ENCODE results near the gene PLCG2. TPM values are rescaled to one million over a fixed set of nuclear protein-coding genes. Genes with fewer than 3 reads are reported as not detected.

The PLCG2 gene
- total and polyA plus RNA-seq, 7 donors, result 1.6 to 24.8 (median 3.6) TPM

DNA sequence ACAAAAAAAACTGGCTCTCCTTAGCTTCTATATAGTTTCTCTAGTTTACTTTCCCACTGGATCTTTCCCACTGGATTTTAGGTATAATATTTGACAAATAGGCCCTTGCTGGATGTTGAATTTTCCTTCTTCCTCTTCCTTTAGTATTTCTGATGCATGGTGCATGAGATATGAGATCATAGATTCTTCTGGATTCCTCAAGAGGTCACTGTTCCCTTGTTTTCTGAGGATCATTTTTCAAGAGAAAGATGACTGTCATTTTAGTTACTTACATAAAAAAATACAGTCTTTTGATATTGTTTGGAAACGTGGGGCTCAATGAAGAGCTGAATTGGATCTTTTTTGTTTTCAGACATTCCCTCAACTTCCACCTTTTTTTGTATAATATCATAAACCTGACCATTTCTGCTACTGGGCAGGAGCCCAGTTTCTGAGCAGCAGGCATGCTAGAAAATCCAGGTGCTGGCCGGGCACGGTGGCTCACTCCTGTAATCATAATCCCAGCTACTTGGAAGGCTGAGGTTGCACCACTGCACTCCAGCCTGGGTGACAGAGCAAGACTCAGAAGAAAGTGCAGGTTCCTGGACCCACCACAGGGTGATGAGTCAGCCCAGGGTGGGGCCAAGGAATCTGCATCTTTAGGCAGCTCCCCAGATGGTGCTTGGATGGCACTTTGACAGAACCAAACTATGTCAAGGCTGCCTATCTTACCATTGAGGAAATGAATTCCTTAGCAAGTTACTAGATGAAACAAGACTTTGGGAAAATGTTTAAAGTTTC, 161.9 kb downstream of the PLCG2 start:
- Histone ChIP-seq H3K4me3 (no peak overlapping the region), H3K9me3 (no peaks in the 10 kb centered on the region), H3K27me3 (no peaks in the 10 kb centered on the region), H3K4me1 (peaks cover 0 to 11% (median 5%) of the 10 kb centered on the region in 4 donors), H3K27ac (no peak overlapping the region), H3K36me3 (no peaks in the 10 kb centered on the region)
- TF ChIP-seq EP300 (IDR thresholded peaks at IDR 0.05) (no peak), POLR2A (IDR thresholded peaks at IDR 0.05) (no peak), POLR2AphosphoS5 (IDR thresholded peaks at IDR 0.05) (no peak)
- TF ChIP-seq, protein P1, sequence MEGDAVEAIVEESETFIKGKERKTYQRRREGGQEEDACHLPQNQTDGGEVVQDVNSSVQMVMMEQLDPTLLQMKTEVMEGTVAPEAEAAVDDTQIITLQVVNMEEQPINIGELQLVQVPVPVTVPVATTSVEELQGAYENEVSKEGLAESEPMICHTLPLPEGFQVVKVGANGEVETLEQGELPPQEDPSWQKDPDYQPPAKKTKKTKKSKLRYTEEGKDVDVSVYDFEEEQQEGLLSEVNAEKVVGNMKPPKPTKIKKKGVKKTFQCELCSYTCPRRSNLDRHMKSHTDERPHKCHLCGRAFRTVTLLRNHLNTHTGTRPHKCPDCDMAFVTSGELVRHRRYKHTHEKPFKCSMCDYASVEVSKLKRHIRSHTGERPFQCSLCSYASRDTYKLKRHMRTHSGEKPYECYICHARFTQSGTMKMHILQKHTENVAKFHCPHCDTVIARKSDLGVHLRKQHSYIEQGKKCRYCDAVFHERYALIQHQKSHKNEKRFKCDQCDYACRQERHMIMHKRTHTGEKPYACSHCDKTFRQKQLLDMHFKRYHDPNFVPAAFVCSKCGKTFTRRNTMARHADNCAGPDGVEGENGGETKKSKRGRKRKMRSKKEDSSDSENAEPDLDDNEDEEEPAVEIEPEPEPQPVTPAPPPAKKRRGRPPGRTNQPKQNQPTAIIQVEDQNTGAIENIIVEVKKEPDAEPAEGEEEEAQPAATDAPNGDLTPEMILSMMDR (IDR thresholded peaks at IDR 0.05), result peak in 3 of 4 experiments; percentile 24 to 40 (median 35)
- 27 to 62% methylated on average over 3 of the region's 3 CpGs for WGBS, 2 donors
- intact Hi-C loops (cut with DNase I), result loop anchor here (2.0 kb wide), 1 partner anchor 290 kb away; no protein-coding TSS in a partner anchor
- DNase-seq, result no peak

DNA sequence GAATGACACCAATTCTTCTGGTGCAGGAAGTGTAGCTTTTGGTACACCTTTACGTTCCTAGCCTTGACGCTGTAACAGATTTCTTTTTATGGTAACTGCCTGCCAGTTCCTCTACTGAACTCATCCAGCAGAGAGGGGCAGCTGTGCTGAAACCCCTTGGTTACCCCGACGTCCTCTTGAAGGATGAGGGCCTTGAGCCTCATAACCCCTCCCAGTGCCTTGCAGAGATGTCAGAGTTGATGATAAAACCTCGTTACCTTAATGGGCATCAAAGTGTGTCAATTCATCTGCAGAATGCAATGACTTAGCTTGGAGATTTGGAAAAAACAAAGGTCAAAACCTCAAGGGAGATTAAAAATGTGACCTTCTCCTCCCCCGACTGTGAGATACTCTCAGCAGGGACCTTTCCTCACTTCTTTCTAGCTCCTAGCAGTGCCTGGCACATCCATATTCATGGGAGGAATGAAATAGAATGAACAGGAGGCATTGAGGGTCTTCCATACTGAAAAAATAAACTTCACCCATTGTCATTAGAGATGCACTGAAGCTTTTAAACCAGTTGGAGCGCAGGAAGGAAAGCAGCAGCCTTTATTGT, 163.0 kb downstream of the PLCG2 start:
- intact Hi-C loops (cut with DNase I), result no loop called here
- TF ChIP-seq POLR2A (IDR thresholded peaks at IDR 0.05) (no peak), EP300 (IDR thresholded peaks at IDR 0.05) (no peak), POLR2AphosphoS5 (IDR thresholded peaks at IDR 0.05) (no peak)
- TF ChIP-seq, protein P1 (IDR thresholded peaks at IDR 0.05), result no peak
- Histone ChIP-seq H3K4me3 (no peak overlapping the region), H3K27me3 (no peaks in the 10 kb centered on the region), H3K27ac (no peak overlapping the region), H3K9me3 (no peaks in the 10 kb centered on the region), H3K4me1 (peaks cover 0 to 11% (median 3%) of the 10 kb centered on the region in 4 donors), H3K36me3 (no peaks in the 10 kb centered on the region)
- 85 to 94% methylated on average over 7 of the region's 7 CpGs for WGBS, 2 donors
- no peak for DNase-seq

DNA sequence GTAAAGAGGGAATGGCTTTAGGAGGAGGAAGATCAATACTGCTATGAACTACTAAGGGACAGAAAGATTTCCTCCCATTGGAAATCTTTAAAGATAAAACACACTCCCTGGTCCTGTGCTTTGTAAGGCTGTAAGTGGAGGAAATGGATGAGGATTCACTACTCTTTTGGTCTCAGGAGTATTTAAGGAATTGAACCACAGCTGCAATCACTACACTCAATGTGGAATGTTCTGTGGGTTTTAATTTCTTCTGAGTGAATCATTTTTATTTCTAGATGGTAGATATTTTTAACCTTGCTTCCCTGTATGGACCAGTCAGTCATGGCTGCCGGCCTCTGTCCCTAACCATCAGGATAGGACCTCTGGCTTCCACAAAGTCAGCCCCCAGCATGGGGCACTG, 166.6 kb downstream of the PLCG2 start:
- H3K4me3 ChIP-seq, result no peak overlapping the region
- peaks cover 0 to 5% (median 2%) of the 10 kb centered on the region in 4 donors for H3K4me1 ChIP-seq
- DNase-seq, result no peak
- H3K36me3 ChIP-seq, result no peaks in the 10 kb centered on the region
- H3K27me3 ChIP-seq, result no peaks in the 10 kb centered on the region
- peaks cover 0 to under 1% (median 0%) of the 10 kb centered on the region in 4 donors for H3K9me3 ChIP-seq
- H3K27ac ChIP-seq, result no peak overlapping the region
- intact Hi-C loops (cut with DNase I), result no loop called here
- TF ChIP-seq POLR2A (IDR thresholded peaks at IDR 0.05) (no peak), EP300 (IDR thresholded peaks at IDR 0.05) (no peak), POLR2AphosphoS5 (IDR thresholded peaks at IDR 0.05) (no peak)
- TF ChIP-seq, protein P1 (IDR thresholded peaks at IDR 0.05), result no peak
- WGBS, 2 donors, result 91 to 93% methylated on average over 1 of the region's 1 CpG

DNA sequence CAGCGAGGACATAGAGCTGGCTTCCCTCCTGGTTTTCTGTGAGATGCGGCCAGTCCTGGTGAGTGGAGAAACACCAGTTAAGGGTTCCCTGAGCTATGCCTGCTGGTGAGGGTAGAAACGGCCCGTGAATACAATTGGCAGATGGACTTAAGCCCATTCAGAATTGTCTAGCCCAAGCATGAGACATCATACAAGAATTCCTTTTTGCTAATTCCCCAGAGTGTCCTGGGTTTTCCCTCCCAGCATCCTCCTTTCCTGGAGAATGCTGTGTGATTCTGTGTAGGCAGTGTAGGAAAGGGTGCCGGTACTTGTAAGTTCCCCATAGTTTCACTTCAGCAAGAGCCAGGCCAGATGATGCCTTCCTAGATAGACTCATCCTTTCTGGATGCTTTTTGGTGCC, 167.1 kb downstream of the PLCG2 start:
- Histone ChIP-seq H3K27me3 (no peaks in the 10 kb centered on the region), H3K4me1 (peaks cover 0 to 1% (median under 1%) of the 10 kb centered on the region in 4 donors), H3K27ac (no peak overlapping the region), H3K9me3 (peaks cover 0 to 6% (median 4%) of the 10 kb centered on the region in 4 donors), H3K36me3 (no peaks in the 10 kb centered on the region), H3K4me3 (no peak overlapping the region)
- 87 to 91% methylated on average over 5 of the region's 5 CpGs for WGBS, 2 donors
- intact Hi-C loops (cut with DNase I), result no loop called here
- TF ChIP-seq POLR2A (IDR thresholded peaks at IDR 0.05) (no peak), POLR2AphosphoS5 (IDR thresholded peaks at IDR 0.05) (no peak), EP300 (IDR thresholded peaks at IDR 0.05) (no peak)
- TF ChIP-seq, protein P1 (IDR thresholded peaks at IDR 0.05), result no peak
- DNase-seq, result no peak
